Mammary epithelial cell (primary cell): ENCODE results near the gene DDX28.

Experiments
- EZH2 ChIP-seq: IDR thresholded peaks from 2 replicates; pipeline ENCODE4 v1.6.1; 2012; ENCODE audit warnings: low read length, inconsistent platforms, borderline replicate concordance
- TF ChIP-seq, protein P1 (sequence below), 2 donors: IDR thresholded peaks in 1 of 2; conservative IDR thresholded peaks in 1 of 2; 2 replicates each; pipeline ENCODE4 v1.5.1; 2011 to 2012; ENCODE audit warnings: inconsistent platforms in 2 of 2, low read length in 2 of 2, mild to moderate bottlenecking in 2 of 2, control low read depth in 1 of 2, low read depth in 1 of 2; ENCODE audit not compliant: insufficient read depth in 1 of 2; ENCODE audit errors: extremely low read depth in 1 of 2

DNA sequence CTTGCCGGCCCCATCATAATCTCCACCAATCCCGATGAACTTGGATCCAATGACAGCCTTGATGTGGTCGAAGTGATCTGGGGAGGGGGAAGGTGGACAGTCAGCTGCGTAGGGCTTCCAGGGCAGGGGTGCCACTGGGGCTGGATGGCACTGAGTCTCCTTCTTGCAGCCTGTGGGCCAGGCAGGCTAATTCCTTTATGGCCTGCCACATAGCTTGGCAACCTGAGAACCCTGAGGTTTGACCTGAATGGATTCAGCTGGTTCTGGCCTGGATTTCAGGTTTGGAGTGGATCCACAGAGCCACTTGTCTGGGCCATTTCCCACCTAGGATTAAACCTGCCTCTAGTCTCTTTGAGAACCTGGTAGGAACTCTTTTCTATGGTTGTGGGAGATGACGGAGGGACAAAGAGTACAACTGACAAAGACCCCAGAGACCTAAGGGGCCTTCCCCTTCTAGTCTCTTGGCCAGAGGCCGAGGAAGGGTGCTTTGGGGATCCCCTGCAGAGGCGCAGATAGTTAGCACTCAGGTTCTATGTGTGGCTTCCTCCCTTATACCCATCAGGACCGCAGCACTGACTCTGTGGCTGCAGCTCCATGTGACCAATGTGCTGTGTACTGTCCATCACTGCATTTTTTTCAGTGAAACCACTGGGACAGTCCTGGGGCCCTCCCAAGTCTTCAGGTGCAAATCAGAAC lies 33.6 kb downstream of the DDX28 start:
- TF ChIP-seq EZH2, result no peak
- TF ChIP-seq, protein P1, sequence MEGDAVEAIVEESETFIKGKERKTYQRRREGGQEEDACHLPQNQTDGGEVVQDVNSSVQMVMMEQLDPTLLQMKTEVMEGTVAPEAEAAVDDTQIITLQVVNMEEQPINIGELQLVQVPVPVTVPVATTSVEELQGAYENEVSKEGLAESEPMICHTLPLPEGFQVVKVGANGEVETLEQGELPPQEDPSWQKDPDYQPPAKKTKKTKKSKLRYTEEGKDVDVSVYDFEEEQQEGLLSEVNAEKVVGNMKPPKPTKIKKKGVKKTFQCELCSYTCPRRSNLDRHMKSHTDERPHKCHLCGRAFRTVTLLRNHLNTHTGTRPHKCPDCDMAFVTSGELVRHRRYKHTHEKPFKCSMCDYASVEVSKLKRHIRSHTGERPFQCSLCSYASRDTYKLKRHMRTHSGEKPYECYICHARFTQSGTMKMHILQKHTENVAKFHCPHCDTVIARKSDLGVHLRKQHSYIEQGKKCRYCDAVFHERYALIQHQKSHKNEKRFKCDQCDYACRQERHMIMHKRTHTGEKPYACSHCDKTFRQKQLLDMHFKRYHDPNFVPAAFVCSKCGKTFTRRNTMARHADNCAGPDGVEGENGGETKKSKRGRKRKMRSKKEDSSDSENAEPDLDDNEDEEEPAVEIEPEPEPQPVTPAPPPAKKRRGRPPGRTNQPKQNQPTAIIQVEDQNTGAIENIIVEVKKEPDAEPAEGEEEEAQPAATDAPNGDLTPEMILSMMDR (conservative IDR thresholded peaks at IDR 0.05 in 1 of 2, IDR thresholded peaks at IDR 0.05 in 1 of 2; ENCODE audit: extremely low read depth in 1 of 2, insufficient read depth in 1 of 2, low read depth in 1 of 2, low read length in 2 of 2), result no peak
